Memory B cell (primary cell): ENCODE measurements around the gene METTL4.

ENCODE experiments used
- ATAC-seq: fragments of 150-1000 bp; cut with Tn5 transposase; 2 replicates; pipeline ENCODE4 v1.10.0; 2021; ENCODE audit warnings: low read depth, mild to moderate bottlenecking, moderate library complexity
- DNase-seq, 2 donors: peaks; one replicate each; pipeline ENCODE4 v3.0.0; 2022; ENCODE audit warnings: low spot score in 2 of 2
- H3K27ac Mint-ChIP-seq: one replicate; pipeline ENCODE4 v1.8.0; 2022; ENCODE audit warnings: mild to moderate bottlenecking, moderate library complexity, mixed read lengths
- H3K27me3 Mint-ChIP-seq: one replicate; pipeline ENCODE4 v1.8.0; 2022; ENCODE audit warnings: mixed read lengths
- H3K36me3 Mint-ChIP-seq: one replicate; pipeline ENCODE4 v1.8.0; 2022; ENCODE audit warnings: mild to moderate bottlenecking, mixed read lengths
- H3K4me1 Mint-ChIP-seq: one replicate; pipeline ENCODE4 v1.8.0; 2022; ENCODE audit warnings: mixed read lengths
- H3K4me3 Mint-ChIP-seq: one replicate; pipeline ENCODE4 v1.8.0; 2022; ENCODE audit warnings: mild to moderate bottlenecking, moderate library complexity, mixed read lengths
- H3K9me3 Mint-ChIP-seq: one replicate; pipeline ENCODE4 v1.8.0; 2022; ENCODE audit warnings: mixed read lengths

METTL4 gene

GRCh38 chr18:2497797-2498196, 73.5 kb downstream of the METTL4 start:
- Mint-ChIP-seq H3K27ac (no peak overlapping the region), H3K4me3 (no peak overlapping the region)
- no peak for ATAC-seq

GRCh38 chr18:2495381-2495780, 75.9 kb downstream of the METTL4 start:
- Mint-ChIP-seq H3K36me3 (no peaks in the 10 kb centered on the region), H3K27ac (no peak overlapping the region), H3K4me3 (no peak overlapping the region), H3K4me1 (no peaks in the 10 kb centered on the region), H3K27me3 (peaks cover 1% of the 10 kb centered on the region), H3K9me3 (no peaks in the 10 kb centered on the region)
- DNase-seq (no peak), ATAC-seq (no peak)

More at GRCh38 chr18:2497797-2498196, 73.5 kb downstream of the METTL4 start:
- peaks cover 1% of the 10 kb centered on the region for H3K27me3 Mint-ChIP-seq
- peaks cover 1% of the 10 kb centered on the region for H3K36me3 Mint-ChIP-seq
- no peak for DNase-seq
- H3K9me3 Mint-ChIP-seq: no peaks in the 10 kb centered on the region
- peaks cover 2% of the 10 kb centered on the region for H3K4me1 Mint-ChIP-seq

- H3K4me1 Mint-ChIP-seq: no peaks in the 10 kb centered on the region
- H3K36me3 Mint-ChIP-seq: no peaks in the 10 kb centered on the region
- H3K27ac Mint-ChIP-seq: no peak overlapping the region
- H3K9me3 Mint-ChIP-seq: no peaks in the 10 kb centered on the region
- peaks cover 3% of the 10 kb centered on the region for H3K27me3 Mint-ChIP-seq
- DNase-seq (no peak), ATAC-seq (no peak)
- no peak overlapping the region for H3K4me3 Mint-ChIP-seq
Measured at GRCh38 chr18:2494921-2495320, 76.4 kb downstream of the METTL4 start.
